Measurements from ENCODE around the gene C1orf21.

- TF ChIP-seq GATA2 (IDR thresholded peaks at IDR 0.05; ENCODE audit: low read depth, low read length) (no peak), GATA3 (IDR thresholded peaks at IDR 0.05; ENCODE audit: low read depth, low read length) (no peak)
Measured at GRCh38 chr1:184620469-184620868, 233.6 kb downstream of the C1orf21 start.
